Measurements from ENCODE around the gene PLXNB3.

Gene PLXNB3

GRCh38 chrX:153804621-153805020, 40.6 kb downstream of the PLXNB3 start:
- no peak for DNase-seq (ENCODE audit: low read depth, low spot score)
- peaks cover 3% of the 10 kb centered on the region for H3K36me3 ChIP-seq (ENCODE audit: insufficient read depth, insufficient read length, low read length)
- H3K27me3 ChIP-seq (ENCODE audit: insufficient read depth, insufficient read length), result no peaks in the 10 kb centered on the region
- H3K4me3 ChIP-seq (ENCODE audit: insufficient read length, low read depth), result no peak overlapping the region
- no peaks in the 10 kb centered on the region for H3K9me3 ChIP-seq (ENCODE audit: insufficient read depth, low read length)
- TF ChIP-seq YY1 (IDR thresholded peaks at IDR 0.05; ENCODE audit: insufficient read depth, insufficient read length) (no peak), ZNF274 (IDR thresholded peaks at IDR 0.05; ENCODE audit: low read depth, low read length) (no peak), SUZ12 (IDR thresholded peaks at IDR 0.05; ENCODE audit: extremely low read depth, insufficient read depth, insufficient read length) (no peak)
- no peaks in the 10 kb centered on the region for H3K4me1 ChIP-seq (ENCODE audit: insufficient read depth, insufficient read length)
- no peak overlapping the region for H3K9ac ChIP-seq (ENCODE audit: insufficient read length, low read depth)

GRCh38 chrX:153805436-153805835, 41.4 kb downstream of the PLXNB3 start:
- Histone ChIP-seq H3K27me3 (ENCODE audit: insufficient read depth, insufficient read length) (no peaks in the 10 kb centered on the region), H3K36me3 (ENCODE audit: insufficient read depth, insufficient read length, low read length) (peaks cover 3% of the 10 kb centered on the region), H3K4me3 (ENCODE audit: insufficient read length, low read depth) (no peak overlapping the region), H3K9me3 (ENCODE audit: insufficient read depth, low read length) (no peaks in the 10 kb centered on the region), H3K4me1 (ENCODE audit: insufficient read depth, insufficient read length) (no peaks in the 10 kb centered on the region), H3K9ac (ENCODE audit: insufficient read length, low read depth) (no peak overlapping the region)
- DNase-seq (ENCODE audit: low read depth, low spot score), result no peak
- no peak for TF ChIP-seq SUZ12 (IDR thresholded peaks at IDR 0.05; ENCODE audit: extremely low read depth, insufficient read depth, insufficient read length)
- no peak for TF ChIP-seq ZNF274 (IDR thresholded peaks at IDR 0.05; ENCODE audit: low read depth, low read length)
- TF ChIP-seq YY1 (IDR thresholded peaks at IDR 0.05; ENCODE audit: insufficient read depth, insufficient read length), result no peak

- no peaks in the 10 kb centered on the region for H3K9me3 ChIP-seq (ENCODE audit: insufficient read depth, low read length)
Measured at GRCh38 chrX:153806999-153807575, 43.0 kb downstream of the PLXNB3 start.

GRCh38 chrX:153807976-153808375, 43.9 kb downstream of the PLXNB3 start:
- no peak for DNase-seq (ENCODE audit: low read depth, low spot score)
- no peaks in the 10 kb centered on the region for H3K27me3 ChIP-seq (ENCODE audit: insufficient read depth, insufficient read length)
- no peaks in the 10 kb centered on the region for H3K4me1 ChIP-seq (ENCODE audit: insufficient read depth, insufficient read length)
- no peaks in the 10 kb centered on the region for H3K36me3 ChIP-seq (ENCODE audit: insufficient read depth, insufficient read length, low read length)
- no peak overlapping the region for H3K9ac ChIP-seq (ENCODE audit: insufficient read length, low read depth)
- H3K9me3 ChIP-seq (ENCODE audit: insufficient read depth, low read length), result no peaks in the 10 kb centered on the region
- no peak overlapping the region for H3K4me3 ChIP-seq (ENCODE audit: insufficient read length, low read depth)
- TF ChIP-seq YY1 (IDR thresholded peaks at IDR 0.05; ENCODE audit: insufficient read depth, insufficient read length), result no peak
- TF ChIP-seq ZNF274 (IDR thresholded peaks at IDR 0.05; ENCODE audit: low read depth, low read length), result no peak
- TF ChIP-seq SUZ12 (IDR thresholded peaks at IDR 0.05; ENCODE audit: extremely low read depth, insufficient read depth, insufficient read length), result no peak

More at GRCh38 chrX:153806999-153807575, 43.0 kb downstream of the PLXNB3 start:
- no peak overlapping the region for H3K9ac ChIP-seq (ENCODE audit: insufficient read length, low read depth)
- H3K36me3 ChIP-seq (ENCODE audit: insufficient read depth, insufficient read length, low read length), result no peaks in the 10 kb centered on the region
- no peak for DNase-seq (ENCODE audit: low read depth, low spot score)
- H3K4me3 ChIP-seq (ENCODE audit: insufficient read length, low read depth), result no peak overlapping the region
- H3K27me3 ChIP-seq (ENCODE audit: insufficient read depth, insufficient read length), result no peaks in the 10 kb centered on the region
- no peak for TF ChIP-seq SUZ12 (IDR thresholded peaks at IDR 0.05; ENCODE audit: extremely low read depth, insufficient read depth, insufficient read length)
- no peak for TF ChIP-seq ZNF274 (IDR thresholded peaks at IDR 0.05; ENCODE audit: low read depth, low read length)
- TF ChIP-seq YY1 (IDR thresholded peaks at IDR 0.05; ENCODE audit: insufficient read depth, insufficient read length), result no peak
- H3K4me1 ChIP-seq (ENCODE audit: insufficient read depth, insufficient read length), result no peaks in the 10 kb centered on the region

- Histone ChIP-seq H3K9me3 (ENCODE audit: insufficient read depth, low read length) (no peaks in the 10 kb centered on the region), H3K4me1 (ENCODE audit: insufficient read depth, insufficient read length) (peaks cover 2% of the 10 kb centered on the region), H3K4me3 (ENCODE audit: insufficient read length, low read depth) (no peak overlapping the region), H3K36me3 (ENCODE audit: insufficient read depth, insufficient read length, low read length) (no peaks in the 10 kb centered on the region), H3K27me3 (ENCODE audit: insufficient read depth, insufficient read length) (no peaks in the 10 kb centered on the region), H3K9ac (ENCODE audit: insufficient read length, low read depth) (no peak overlapping the region)
- TF ChIP-seq ZNF274 (IDR thresholded peaks at IDR 0.05; ENCODE audit: low read depth, low read length) (no peak), SUZ12 (IDR thresholded peaks at IDR 0.05; ENCODE audit: extremely low read depth, insufficient read depth, insufficient read length) (no peak), YY1 (IDR thresholded peaks at IDR 0.05; ENCODE audit: insufficient read depth, insufficient read length) (no peak)
- no peak for DNase-seq (ENCODE audit: low read depth, low spot score)
Measured at GRCh38 chrX:153812220-153812619, 48.2 kb downstream of the PLXNB3 start.

- peaks cover 2% of the 10 kb centered on the region for H3K4me1 ChIP-seq (ENCODE audit: insufficient read depth, insufficient read length)
- no peak overlapping the region for H3K4me3 ChIP-seq (ENCODE audit: insufficient read length, low read depth)
- H3K9ac ChIP-seq (ENCODE audit: insufficient read length, low read depth), result no peak overlapping the region
- no peak for DNase-seq (ENCODE audit: low read depth, low spot score)
- no peaks in the 10 kb centered on the region for H3K9me3 ChIP-seq (ENCODE audit: insufficient read depth, low read length)
- TF ChIP-seq SUZ12 (IDR thresholded peaks at IDR 0.05; ENCODE audit: extremely low read depth, insufficient read depth, insufficient read length) (no peak), ZNF274 (IDR thresholded peaks at IDR 0.05; ENCODE audit: low read depth, low read length) (no peak), YY1 (IDR thresholded peaks at IDR 0.05; ENCODE audit: insufficient read depth, insufficient read length) (no peak)
- no peaks in the 10 kb centered on the region for H3K36me3 ChIP-seq (ENCODE audit: insufficient read depth, insufficient read length, low read length)
- H3K27me3 ChIP-seq (ENCODE audit: insufficient read depth, insufficient read length), result no peaks in the 10 kb centered on the region
Measured at GRCh38 chrX:153813161-153813560, 49.1 kb downstream of the PLXNB3 start.

- TF ChIP-seq YY1 (IDR thresholded peaks at IDR 0.05; ENCODE audit: insufficient read depth, insufficient read length) (no peak), ZNF274 (IDR thresholded peaks at IDR 0.05; ENCODE audit: low read depth, low read length) (no peak), SUZ12 (IDR thresholded peaks at IDR 0.05; ENCODE audit: extremely low read depth, insufficient read depth, insufficient read length) (no peak)
- H3K36me3 ChIP-seq (ENCODE audit: insufficient read depth, insufficient read length, low read length), result no peaks in the 10 kb centered on the region
- no peaks in the 10 kb centered on the region for H3K27me3 ChIP-seq (ENCODE audit: insufficient read depth, insufficient read length)
- no peak for DNase-seq (ENCODE audit: low read depth, low spot score)
- no peaks in the 10 kb centered on the region for H3K9me3 ChIP-seq (ENCODE audit: insufficient read depth, low read length)
- no peak overlapping the region for H3K9ac ChIP-seq (ENCODE audit: insufficient read length, low read depth)
- H3K4me1 ChIP-seq (ENCODE audit: insufficient read depth, insufficient read length), result peaks cover 2% of the 10 kb centered on the region
- H3K4me3 ChIP-seq (ENCODE audit: insufficient read length, low read depth), result no peak overlapping the region
Measured at GRCh38 chrX:153814591-153815315, 50.7 kb downstream of the PLXNB3 start.
